ENCODE results near the gene OBP2A. TPM values are rescaled to one million over a fixed set of nuclear protein-coding genes. Genes with fewer than 3 reads are reported as not detected.

OBP2A gene
- total RNA-seq, 4 donors from 2014 or later: not detected

DNA sequence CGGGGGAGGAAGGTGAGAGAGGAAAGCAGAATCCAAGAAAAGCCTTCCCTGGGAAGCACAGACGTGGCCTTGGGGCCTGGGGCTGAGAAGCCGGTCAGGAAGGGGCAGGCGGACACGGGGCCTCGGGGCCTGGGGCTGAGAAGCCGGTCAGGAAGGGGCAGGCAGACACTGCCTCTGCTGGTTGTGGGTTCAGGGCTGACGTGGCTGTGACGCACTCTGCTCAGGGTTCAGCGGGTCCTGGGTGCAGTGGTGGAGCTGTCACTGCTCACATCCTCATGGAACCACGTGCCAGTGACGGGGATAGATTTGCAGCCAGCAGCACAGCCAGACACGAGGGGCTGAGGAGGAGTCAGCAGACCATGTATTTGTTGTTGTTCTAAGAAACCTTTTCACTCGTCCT lies 28.4 kb downstream of the OBP2A start:
- no peak for TF ChIP-seq CTCF (IDR thresholded peaks at IDR 0.05)
- TF ChIP-seq POLR2A (IDR thresholded peaks at IDR 0.05): no peak
- H3K4me1 ChIP-seq: no peaks in the 10 kb centered on the region

GRCh38 chr9:135574943-135575342 lies 29.0 kb downstream of the OBP2A start:
- DNase-seq: peak in 1 of 3 donors; percentile 27
- Histone ChIP-seq H3K4me3 (no peak overlapping the region), H3K36me3 (no peaks in the 10 kb centered on the region), H3K4me1 (no peaks in the 10 kb centered on the region), H3K9me3 (no peaks in the 10 kb centered on the region), H3K27me3 (no peaks in the 10 kb centered on the region), H3K27ac (no peak overlapping the region)
- TF ChIP-seq CTCF (IDR thresholded peaks at IDR 0.05): no peak
- TF ChIP-seq POLR2A (IDR thresholded peaks at IDR 0.05): no peak

More for the DNA sequence above, 28.4 kb downstream of the OBP2A start:
- no peak overlapping the region for H3K27ac ChIP-seq
- no peak overlapping the region for H3K4me3 ChIP-seq
- DNase-seq: peak in 1 of 3 donors; percentile 34
- no peaks in the 10 kb centered on the region for H3K36me3 ChIP-seq
- H3K9me3 ChIP-seq: no peaks in the 10 kb centered on the region
- H3K27me3 ChIP-seq: no peaks in the 10 kb centered on the region

DNA sequence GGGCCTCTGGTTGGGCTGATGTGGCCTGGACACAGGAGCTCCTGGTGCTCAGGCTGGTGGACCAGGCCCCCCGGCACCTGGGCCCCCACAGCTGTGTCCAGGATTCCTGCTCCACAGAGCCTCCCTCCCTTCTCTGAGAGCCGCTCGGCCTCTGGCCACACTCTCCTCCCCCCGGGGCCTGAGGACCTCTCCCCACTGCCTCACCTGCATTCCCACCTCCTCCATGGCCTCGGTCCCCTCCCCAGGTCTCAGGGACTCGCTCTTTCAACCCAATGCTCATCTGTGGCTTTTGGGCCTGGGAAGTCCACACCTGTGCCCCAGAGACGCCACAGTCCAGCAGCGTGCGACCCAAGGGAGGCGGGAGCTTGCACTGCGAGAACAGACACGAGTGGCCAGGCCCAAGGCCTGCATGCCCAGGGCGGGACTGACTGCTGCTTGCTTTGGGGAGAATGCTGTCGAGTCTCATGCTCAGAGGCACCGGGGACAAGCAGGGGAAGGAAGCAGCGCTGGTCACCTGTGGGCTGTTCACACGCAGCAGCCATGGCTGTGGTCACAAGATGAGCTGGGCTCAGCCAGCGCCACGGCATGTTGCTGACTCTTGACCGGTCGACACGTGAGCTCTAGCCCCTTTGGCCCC lies 30.2 kb downstream of the OBP2A start:
- Histone ChIP-seq H3K4me1 (no peaks in the 10 kb centered on the region), H3K4me3 (no peak overlapping the region), H3K9me3 (no peaks in the 10 kb centered on the region), H3K27me3 (no peaks in the 10 kb centered on the region), H3K36me3 (no peaks in the 10 kb centered on the region), H3K27ac (no peak overlapping the region)
- peak in 1 of 3 donors; percentile 28 for DNase-seq
- TF ChIP-seq CTCF (IDR thresholded peaks at IDR 0.05) (no peak), POLR2A (IDR thresholded peaks at IDR 0.05) (no peak)

DNA sequence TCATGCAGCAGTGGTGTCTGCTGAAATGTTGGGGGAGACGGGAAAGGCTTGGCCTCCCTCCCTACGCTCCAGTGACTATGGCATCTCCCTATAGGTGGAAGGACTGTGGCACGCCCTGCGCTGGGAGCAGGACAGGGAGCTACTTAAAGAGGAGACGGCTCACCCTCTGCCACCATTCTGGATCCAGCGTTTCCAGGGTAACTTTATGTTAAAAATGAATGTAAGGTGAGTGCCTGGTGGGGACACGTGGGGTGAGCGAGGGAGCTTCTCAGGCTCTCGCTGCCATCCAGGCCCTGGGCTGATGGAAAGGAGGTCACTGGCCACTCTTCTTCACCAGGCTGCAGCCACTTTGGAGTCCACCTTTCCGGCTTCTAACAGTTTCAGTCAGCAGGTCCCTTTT lies 31.3 kb downstream of the OBP2A start:
- peak in 1 of 3 donors; percentile 32 for DNase-seq
- no peaks in the 10 kb centered on the region for H3K27me3 ChIP-seq

GRCh38 chr9:135579356-135579755 lies 33.4 kb downstream of the OBP2A start:
- H3K27me3 ChIP-seq: no peaks in the 10 kb centered on the region
- TF ChIP-seq CTCF (IDR thresholded peaks at IDR 0.05) (no peak), POLR2A (IDR thresholded peaks at IDR 0.05) (no peak)
- H3K27ac ChIP-seq: no peak overlapping the region
- no peaks in the 10 kb centered on the region for H3K9me3 ChIP-seq
- H3K36me3 ChIP-seq: no peaks in the 10 kb centered on the region
- H3K4me3 ChIP-seq: no peak overlapping the region
- no peak for DNase-seq
- no peaks in the 10 kb centered on the region for H3K4me1 ChIP-seq

More for the DNA sequence above, 31.3 kb downstream of the OBP2A start:
- Histone ChIP-seq H3K4me3 (no peak overlapping the region), H3K36me3 (no peaks in the 10 kb centered on the region), H3K4me1 (no peaks in the 10 kb centered on the region), H3K27ac (no peak overlapping the region), H3K9me3 (no peaks in the 10 kb centered on the region)
- no peak for TF ChIP-seq POLR2A (IDR thresholded peaks at IDR 0.05)
- TF ChIP-seq CTCF (IDR thresholded peaks at IDR 0.05): no peak

All from Peyer's patch (tissue), 4 donors.